GM19397 (cell line): ENCODE results near the gene EME2.

ENCODE experiments used
- ATAC-seq: cut with Tn5 transposase; IDR thresholded peaks from one replicate; pipeline ENCODE4 v1.9.1; 2021; ENCODE audit warnings: mild to moderate bottlenecking, moderate library complexity; ENCODE audit not compliant: unreplicated experiment

Gene EME2

GRCh38 chr16:1817276-1817589, 44.6 kb downstream of the EME2 start:
- ATAC-seq = no peak

- ATAC-seq = no peak
Observed at GRCh38 chr16:1817716-1818115, 45.1 kb downstream of the EME2 start.

DNA sequence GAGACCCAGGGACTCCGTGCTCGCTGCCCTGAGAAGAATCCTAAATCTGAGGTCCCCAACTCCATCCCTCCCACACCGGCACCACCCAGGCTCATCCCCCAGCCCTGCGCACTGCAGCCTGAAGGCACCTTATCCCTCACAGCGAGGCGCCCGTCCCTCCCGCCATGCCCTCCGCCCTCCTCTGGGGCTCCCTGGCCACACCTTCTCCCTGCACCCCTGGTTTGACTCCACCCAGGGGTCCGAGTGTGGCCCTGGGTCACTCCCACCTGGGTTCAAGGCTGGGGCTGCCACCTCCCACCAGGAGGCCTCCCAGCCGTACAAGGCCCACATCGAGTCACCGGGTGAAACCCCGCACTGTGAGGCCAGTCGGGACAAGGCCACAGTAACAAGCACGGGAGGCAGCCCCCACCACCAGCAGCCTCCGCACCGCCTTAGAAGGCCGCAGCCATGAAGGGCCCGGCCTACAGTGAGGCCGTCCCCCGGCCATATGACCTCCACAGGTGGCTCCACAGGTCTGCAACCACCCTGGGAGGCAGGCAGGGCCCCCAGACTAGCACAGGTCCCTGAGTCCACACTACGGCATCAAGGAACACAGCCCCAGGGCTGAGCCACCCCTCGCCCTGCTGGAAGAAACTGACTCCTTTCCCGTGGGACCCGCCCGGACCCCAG, 45.7 kb downstream of the EME2 start:
- ATAC-seq = no peak

DNA sequence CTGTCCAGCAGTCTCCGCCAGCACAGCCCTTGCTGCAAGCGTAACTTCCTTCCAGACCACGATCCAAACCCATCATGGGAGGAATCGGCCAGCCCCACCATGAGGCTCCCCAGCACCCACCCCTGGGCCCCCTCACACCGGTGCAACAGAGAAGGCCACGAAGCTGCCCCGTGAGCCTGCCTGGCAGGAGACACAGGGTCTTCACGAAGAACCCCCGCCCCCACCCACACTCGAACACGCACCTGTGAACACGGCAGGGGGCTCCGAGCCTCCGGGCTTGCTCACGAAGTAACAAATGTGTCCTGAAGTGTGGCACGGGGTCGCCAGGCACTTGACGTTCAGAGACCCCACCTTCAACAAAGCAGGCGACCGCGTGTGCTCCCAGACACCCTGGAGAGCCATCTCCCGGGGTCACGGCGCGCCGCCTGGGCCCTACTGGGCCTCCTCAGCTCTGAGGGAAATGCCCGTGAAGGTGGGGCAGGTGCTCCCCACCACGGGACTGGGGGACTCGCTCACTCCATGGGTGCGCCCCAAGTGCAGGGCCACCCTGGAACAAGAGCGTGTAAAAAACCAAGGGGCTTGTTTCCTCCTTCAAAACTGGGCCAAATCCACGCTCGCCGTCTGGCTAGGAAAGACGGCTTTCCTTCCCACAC, 46.4 kb downstream of the EME2 start:
- no peak for ATAC-seq

DNA sequence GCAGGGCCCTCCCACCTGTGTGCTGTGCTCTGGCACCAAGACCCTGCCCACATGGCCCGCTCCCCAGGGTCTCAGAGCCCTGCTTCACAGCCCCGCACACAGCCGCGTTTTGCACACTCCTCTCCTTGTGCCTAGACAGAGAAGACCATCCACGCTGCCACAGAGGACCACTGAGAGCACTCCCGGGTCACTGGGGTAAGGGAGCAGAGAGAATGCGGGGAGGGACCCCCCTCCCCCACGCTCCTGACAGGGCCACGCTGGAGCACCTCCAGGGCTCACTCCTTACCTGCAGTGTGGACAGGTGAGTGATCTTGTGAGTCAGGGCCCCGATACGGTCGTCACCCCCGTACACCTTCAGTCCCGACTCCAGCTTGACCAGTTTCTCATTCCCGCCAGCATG, 47.0 kb downstream of the EME2 start:
- ATAC-seq = no peak

DNA sequence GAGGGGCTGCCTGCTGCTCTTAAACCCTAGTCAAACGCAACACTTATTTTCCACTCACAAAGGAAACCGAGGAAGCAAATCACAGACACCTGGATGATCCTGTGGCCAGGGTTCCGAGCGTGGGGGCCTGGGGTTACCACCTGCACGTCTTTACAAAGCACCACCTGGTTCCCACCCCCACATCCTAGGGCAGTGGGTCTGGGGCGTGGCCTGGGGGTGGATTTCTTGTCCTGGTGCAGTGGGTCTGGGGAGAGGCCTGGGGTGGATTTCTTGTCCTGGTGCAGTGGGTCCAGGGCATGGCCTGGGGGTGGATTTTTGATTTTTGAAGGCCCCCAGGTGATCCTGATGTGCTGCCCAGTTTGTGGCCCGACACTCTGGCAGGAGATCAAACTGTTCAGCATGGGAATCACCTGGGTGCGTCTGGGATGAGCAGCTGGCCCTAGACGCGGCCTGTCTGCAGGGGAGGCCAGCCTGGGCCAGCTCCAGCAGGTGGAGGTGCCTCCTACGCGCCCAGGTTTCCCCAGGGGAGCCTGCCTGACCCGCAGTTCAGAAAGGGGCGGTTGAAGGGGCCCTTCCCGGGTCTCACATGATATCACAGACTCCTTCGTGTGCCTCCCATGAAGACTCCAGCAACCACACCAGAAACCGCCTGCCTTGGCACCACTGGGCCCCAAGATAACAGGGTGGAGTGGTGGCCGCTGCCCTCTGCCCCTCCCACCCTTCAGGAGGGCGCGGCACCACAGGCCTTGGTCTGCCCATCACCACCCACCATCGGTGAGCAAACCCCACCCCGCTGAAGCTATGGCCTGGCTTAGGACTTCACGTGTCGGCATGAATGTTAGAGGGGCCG, 47.7 kb downstream of the EME2 start:
- no peak for ATAC-seq

DNA sequence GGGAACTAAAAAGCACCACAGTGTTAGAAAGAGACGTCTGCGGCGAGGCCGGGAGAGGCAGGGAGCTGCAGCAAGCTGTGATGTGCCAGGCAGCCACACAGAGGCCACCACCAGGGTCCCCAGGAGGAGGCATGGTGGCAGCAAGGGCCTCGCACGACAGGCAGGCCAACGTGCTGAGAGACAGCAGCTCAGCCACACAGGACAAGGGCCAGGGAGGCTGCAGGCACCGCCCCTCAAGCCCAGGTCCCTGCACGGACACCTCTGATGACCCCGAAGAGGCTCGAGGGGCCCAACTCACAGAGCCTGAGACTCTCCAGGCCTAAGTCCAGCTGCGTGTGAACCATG, 48.3 kb downstream of the EME2 start:
- ATAC-seq = no peak

- ATAC-seq = no peak
Observed at GRCh38 chr16:1821861-1822611, 49.4 kb downstream of the EME2 start.

DNA sequence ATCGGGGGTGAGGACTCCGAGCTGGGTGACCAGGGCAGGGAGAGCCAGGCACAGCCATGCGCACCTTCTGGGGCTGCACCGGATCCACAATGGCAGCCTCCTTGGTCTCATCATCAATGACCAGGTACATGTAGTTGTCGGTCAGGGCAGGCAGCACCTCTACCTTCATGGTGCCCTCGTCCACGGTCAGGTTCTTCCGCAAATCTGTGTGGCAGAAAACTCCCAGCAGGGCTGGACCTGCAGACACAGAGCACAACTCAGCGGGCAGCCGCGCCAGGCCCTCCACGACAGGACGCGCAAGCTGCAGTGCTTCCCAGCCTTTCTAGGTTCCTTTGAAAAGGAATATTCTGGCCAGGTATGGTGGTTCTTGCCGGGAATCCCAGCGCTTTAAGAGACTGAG, 50.2 kb downstream of the EME2 start:
- ATAC-seq = no peak

GRCh38 chr16:1823821-1824220, 51.2 kb downstream of the EME2 start:
- ATAC-seq = no peak

GRCh38 chr16:1825381-1825863, 52.8 kb downstream of the EME2 start:
- ATAC-seq = no peak
